Measurements from ENCODE around the gene FANCD2. TPM values are rescaled to one million over a fixed set of nuclear protein-coding genes. Genes with fewer than 3 reads are reported as not detected.

Gene FANCD2
- total RNA-seq, 1 donor = 6.2 TPM

DNA sequence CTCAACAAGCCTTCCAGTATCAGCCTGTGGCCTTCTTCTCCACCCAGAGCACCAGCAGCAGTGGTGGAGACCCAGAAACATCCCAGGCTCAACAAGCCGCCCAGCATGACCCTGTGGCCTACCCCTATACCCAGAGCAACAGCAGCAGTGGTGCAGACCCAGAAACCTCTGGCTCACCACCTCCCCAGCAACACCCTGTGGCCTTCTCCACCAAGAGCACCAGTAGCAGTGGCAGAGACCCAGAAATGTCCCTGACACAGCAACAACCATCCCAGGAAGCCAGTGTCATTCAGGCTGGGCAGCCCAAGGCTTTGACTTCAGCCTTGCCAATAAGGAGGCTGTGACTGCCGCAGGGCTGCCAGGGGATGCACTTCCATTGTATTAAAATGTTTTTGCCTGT, 23.3 kb upstream of the FANCD2 start:
- no peaks in the 10 kb centered on the region for H3K79me2 ChIP-seq (ENCODE audit: insufficient read depth, low read length)
- no peak for DNase-seq (ENCODE audit: insufficient read length, low spot score, missing footprints)
- peaks cover 12% of the 10 kb centered on the region for H3K4me1 ChIP-seq (ENCODE audit: insufficient read depth, low read length)
- no peaks in the 10 kb centered on the region for H4K20me1 ChIP-seq (ENCODE audit: insufficient read depth, low read length)
- H3K27me3 ChIP-seq (ENCODE audit: insufficient read depth, low read length) = no peaks in the 10 kb centered on the region
- no peak overlapping the region for H3K4me3 ChIP-seq (ENCODE audit: insufficient read depth, low read length)
- peaks cover 15% of the 10 kb centered on the region for H3K36me3 ChIP-seq (ENCODE audit: insufficient read depth, low read length)
- TF ChIP-seq, protein P1, sequence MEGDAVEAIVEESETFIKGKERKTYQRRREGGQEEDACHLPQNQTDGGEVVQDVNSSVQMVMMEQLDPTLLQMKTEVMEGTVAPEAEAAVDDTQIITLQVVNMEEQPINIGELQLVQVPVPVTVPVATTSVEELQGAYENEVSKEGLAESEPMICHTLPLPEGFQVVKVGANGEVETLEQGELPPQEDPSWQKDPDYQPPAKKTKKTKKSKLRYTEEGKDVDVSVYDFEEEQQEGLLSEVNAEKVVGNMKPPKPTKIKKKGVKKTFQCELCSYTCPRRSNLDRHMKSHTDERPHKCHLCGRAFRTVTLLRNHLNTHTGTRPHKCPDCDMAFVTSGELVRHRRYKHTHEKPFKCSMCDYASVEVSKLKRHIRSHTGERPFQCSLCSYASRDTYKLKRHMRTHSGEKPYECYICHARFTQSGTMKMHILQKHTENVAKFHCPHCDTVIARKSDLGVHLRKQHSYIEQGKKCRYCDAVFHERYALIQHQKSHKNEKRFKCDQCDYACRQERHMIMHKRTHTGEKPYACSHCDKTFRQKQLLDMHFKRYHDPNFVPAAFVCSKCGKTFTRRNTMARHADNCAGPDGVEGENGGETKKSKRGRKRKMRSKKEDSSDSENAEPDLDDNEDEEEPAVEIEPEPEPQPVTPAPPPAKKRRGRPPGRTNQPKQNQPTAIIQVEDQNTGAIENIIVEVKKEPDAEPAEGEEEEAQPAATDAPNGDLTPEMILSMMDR (IDR thresholded peaks at IDR 0.05; ENCODE audit: extremely low read depth, low read depth, low read length) = no peak
- no peak overlapping the region for H2AFZ ChIP-seq (ENCODE audit: low read length)
- H3K9me3 ChIP-seq (ENCODE audit: low read depth, low read length) = no peaks in the 10 kb centered on the region
- H3K27ac ChIP-seq (ENCODE audit: low read depth, low read length) = no peak overlapping the region
- H3K4me2 ChIP-seq (ENCODE audit: insufficient read depth, low read length) = no peak overlapping the region

DNA sequence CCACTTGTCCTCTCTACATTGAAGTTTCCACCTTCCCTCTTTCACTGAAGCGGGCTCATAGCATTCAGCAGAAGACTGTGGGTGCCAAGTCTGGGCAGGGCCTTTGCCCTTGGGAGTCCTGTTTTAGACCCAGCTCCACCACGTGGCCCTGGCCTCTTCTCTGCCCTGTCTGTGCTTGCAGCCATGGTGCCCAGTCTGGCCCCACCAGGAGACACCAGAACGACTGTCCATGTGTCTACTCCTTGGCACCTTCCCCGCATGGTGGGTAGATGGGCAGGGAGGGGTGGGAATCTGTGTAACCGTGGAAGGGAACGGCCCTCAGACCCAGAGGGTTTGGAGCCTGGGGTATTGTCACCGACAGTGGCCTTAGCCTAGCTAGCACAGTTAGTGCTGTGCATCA, 21.7 kb upstream of the FANCD2 start:
- Histone ChIP-seq H3K4me1 (ENCODE audit: insufficient read depth, low read length) (peaks cover 24% of the 10 kb centered on the region), H3K36me3 (ENCODE audit: insufficient read depth, low read length) (peaks cover 8% of the 10 kb centered on the region), H4K20me1 (ENCODE audit: insufficient read depth, low read length) (no peaks in the 10 kb centered on the region), H3K4me3 (ENCODE audit: insufficient read depth, low read length) (no peak overlapping the region), H3K79me2 (ENCODE audit: insufficient read depth, low read length) (no peaks in the 10 kb centered on the region), H3K4me2 (ENCODE audit: insufficient read depth, low read length) (no peak overlapping the region), H3K9me3 (ENCODE audit: low read depth, low read length) (no peaks in the 10 kb centered on the region), H2AFZ (ENCODE audit: low read length) (no peak overlapping the region), H3K27ac (ENCODE audit: low read depth, low read length) (no peak overlapping the region), H3K27me3 (ENCODE audit: insufficient read depth, low read length) (no peaks in the 10 kb centered on the region)
- no peak for DNase-seq (ENCODE audit: insufficient read length, low spot score, missing footprints)
- TF ChIP-seq, protein P1 (IDR thresholded peaks at IDR 0.05; ENCODE audit: extremely low read depth, low read depth, low read length) = no peak

DNA sequence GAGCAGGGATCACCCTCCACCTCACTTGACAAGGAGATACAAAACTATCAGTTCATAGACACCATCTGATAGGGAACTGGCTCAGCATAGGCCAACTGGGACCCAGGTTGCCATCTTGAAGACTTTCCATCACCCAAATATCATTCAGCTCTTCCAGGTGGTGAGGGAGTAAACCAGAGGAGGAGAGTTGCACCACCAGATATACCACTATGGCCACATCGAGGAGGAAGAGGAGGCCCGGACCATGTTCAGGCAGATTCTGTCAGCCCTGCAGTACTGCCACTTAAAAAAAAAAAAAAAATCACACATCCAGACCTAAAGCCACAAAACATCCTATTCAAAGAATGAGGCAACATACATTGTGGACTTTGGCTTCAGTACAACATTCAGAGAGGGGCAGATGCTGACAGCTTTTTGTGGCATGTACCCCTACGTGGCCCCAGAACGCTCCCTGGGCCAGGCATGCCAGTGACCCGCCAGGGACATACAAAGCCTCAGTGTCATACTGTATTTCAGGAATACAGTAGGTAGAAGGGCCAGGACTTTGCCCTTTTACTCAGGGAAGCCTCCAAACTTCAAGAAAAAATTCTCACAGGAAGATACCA, 21.2 kb upstream of the FANCD2 start:
- DNase-seq (ENCODE audit: insufficient read length, low spot score, missing footprints) = peak; percentile 36
- Histone ChIP-seq H3K79me2 (ENCODE audit: insufficient read depth, low read length) (no peaks in the 10 kb centered on the region), H3K4me1 (ENCODE audit: insufficient read depth, low read length) (peaks cover 25% of the 10 kb centered on the region), H3K27me3 (ENCODE audit: insufficient read depth, low read length) (no peaks in the 10 kb centered on the region), H4K20me1 (ENCODE audit: insufficient read depth, low read length) (no peaks in the 10 kb centered on the region), H3K36me3 (ENCODE audit: insufficient read depth, low read length) (peaks cover 6% of the 10 kb centered on the region), H3K4me2 (ENCODE audit: insufficient read depth, low read length) (no peak overlapping the region), H2AFZ (ENCODE audit: low read length) (no peak overlapping the region), H3K4me3 (ENCODE audit: insufficient read depth, low read length) (no peak overlapping the region), H3K27ac (ENCODE audit: low read depth, low read length) (no peak overlapping the region), H3K9me3 (ENCODE audit: low read depth, low read length) (no peaks in the 10 kb centered on the region)
- TF ChIP-seq, protein P1 (IDR thresholded peaks at IDR 0.05; ENCODE audit: extremely low read depth, low read depth, low read length) = no peak

DNA sequence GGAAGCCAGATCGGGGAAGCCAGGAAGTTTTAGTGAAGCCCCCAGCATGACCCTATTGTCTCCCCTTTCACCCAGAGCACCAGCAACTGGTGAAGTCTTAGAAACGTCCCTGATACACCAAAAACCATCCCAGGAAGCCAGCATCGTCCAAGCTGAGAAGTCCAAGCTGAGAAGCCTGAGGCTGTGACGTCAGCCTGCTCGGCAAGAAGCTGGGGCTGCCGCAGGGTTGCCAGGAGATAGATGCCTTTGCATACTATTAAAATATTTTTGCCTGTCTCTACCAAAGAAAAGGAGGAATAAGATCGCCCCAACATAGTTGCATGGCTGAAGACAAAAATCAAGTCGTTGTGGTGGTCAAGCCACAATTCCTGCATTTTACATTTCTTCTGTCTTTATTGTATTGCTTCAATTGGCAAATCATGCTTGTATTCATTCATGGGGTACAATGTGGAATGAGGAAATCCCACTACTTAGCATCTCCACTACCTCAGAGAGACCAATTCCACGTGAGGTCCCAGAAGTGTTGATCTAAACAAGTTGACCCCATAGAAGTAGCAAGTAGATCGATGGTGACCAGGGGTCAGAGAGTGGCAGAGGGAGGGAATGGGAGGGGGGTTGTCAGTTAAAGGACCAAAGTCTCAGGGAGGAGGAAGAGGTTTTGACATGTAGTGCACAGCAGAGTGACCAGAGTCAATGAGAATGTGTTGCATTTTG, 20.0 kb upstream of the FANCD2 start:
- TF ChIP-seq, protein P1 (IDR thresholded peaks at IDR 0.05; ENCODE audit: extremely low read depth, low read depth, low read length) = no peak
- H3K4me3 ChIP-seq (ENCODE audit: insufficient read depth, low read length) = no peak overlapping the region

More for the DNA sequence above, 20.0 kb upstream of the FANCD2 start:
- Histone ChIP-seq H3K36me3 (ENCODE audit: insufficient read depth, low read length) (peaks cover 2% of the 10 kb centered on the region), H2AFZ (ENCODE audit: low read length) (no peak overlapping the region), H3K79me2 (ENCODE audit: insufficient read depth, low read length) (no peaks in the 10 kb centered on the region), H3K27me3 (ENCODE audit: insufficient read depth, low read length) (no peaks in the 10 kb centered on the region), H3K27ac (ENCODE audit: low read depth, low read length) (no peak overlapping the region), H3K4me2 (ENCODE audit: insufficient read depth, low read length) (no peak overlapping the region), H3K4me1 (ENCODE audit: insufficient read depth, low read length) (peaks cover 31% of the 10 kb centered on the region), H3K9me3 (ENCODE audit: low read depth, low read length) (no peaks in the 10 kb centered on the region), H4K20me1 (ENCODE audit: insufficient read depth, low read length) (no peaks in the 10 kb centered on the region)
- DNase-seq (ENCODE audit: insufficient read length, low spot score, missing footprints) = peak; percentile 36
